Skeletal muscle cell (primary cell): ENCODE measurements around the gene SV2C.

Source experiments
- DNase-seq: peaks from one replicate; pipeline ENCODE4 v3.0.0-alpha.2; 2010; ENCODE audit warnings: low read depth
- H3K4me3 ChIP-seq: 2 replicates; pipeline ENCODE4 v1.5.1; 2011; ENCODE audit warnings: low read depth, mild to moderate bottlenecking, control low read depth, low read length, moderate library complexity

Gene SV2C

GRCh38 chr5:76153271-76153670 is 70.1 kb downstream of the SV2C start:
- DNase-seq = no peak
- no peak overlapping the region for H3K4me3 ChIP-seq

GRCh38 chr5:76154009-76154690 is 71.0 kb downstream of the SV2C start:
- DNase-seq = no peak
- H3K4me3 ChIP-seq = no peak overlapping the region

- no peak overlapping the region for H3K4me3 ChIP-seq
- no peak for DNase-seq
Observed at GRCh38 chr5:76155536-76155935, 72.4 kb downstream of the SV2C start.

- no peak overlapping the region for H3K4me3 ChIP-seq
- no peak for DNase-seq
Observed at GRCh38 chr5:76162335-76162734, 79.2 kb downstream of the SV2C start.

- no peak for DNase-seq
Observed at GRCh38 chr5:76163111-76163628, 80.0 kb downstream of the SV2C start.

GRCh38 chr5:76165029-76165428 is 81.8 kb downstream of the SV2C start:
- H3K4me3 ChIP-seq = no peak overlapping the region
- no peak for DNase-seq

More at GRCh38 chr5:76163111-76163628, 80.0 kb downstream of the SV2C start:
- no peak overlapping the region for H3K4me3 ChIP-seq

DNA sequence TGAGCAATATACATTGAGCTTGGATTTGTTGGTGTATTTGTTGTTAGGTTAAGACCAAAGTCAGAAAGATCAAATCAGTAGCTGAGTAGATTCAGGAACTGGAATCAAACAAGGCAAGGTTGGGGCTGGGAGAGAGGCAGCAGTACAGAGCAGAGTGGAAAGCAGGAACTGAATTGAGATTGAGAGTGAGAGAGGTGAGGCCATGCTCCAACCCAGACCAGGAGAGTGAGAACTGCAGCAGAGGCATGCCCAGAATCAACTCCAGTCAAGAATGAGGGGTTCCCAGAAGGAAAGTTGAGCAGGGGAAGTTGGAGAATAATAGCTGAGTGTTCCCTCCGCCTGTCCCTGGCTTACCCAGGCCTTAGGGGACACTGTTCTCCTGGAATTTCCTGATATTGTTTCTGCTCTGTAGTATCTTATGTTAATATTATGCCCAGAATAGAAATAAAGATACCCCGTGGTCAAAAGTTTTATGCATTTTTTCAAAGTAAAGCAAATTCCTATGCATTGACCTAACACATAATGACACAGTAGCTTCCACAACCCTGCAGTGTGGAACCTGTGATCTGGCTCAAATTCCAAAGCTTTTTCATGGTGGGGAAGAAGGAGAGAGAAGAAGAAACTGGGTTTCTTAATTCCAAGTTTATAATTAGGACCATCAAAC is 82.7 kb downstream of the SV2C start:
- no peak for DNase-seq
- H3K4me3 ChIP-seq = no peak overlapping the region

DNA sequence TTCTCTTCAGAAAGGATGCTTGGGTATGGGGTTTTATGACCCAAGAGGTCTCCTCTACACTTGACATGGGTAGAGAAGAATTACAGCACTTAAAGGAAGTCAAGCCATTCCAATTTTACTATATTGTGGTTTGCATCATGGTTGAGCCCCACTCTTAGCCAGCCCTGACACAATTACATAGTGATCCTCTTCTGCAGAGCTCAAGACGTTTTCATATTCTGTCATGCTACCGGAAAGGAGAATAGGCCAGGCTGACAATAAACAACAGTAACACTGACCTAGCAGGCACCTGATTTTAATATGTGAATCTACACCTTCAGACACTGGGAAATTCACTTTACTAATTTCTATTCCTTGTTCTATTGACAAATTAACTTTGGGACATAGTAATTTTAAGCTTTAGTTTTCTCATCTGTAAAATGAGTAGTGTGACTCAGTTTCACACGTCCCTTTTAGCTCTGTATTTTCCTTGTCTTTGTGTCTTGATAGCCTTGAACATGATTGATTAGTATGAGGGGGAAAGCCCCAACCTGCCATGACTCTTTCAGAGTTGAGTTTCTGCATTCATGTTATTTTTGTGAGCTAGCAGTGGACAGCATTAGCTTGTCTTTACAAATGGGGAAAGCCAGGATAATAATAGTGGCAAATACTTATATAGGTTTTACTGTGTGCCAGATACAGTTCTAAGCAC is 83.8 kb downstream of the SV2C start:
- DNase-seq = no peak
- no peak overlapping the region for H3K4me3 ChIP-seq

- no peak for DNase-seq
- H3K4me3 ChIP-seq = no peak overlapping the region
Observed at GRCh38 chr5:76169146-76169905, 86.1 kb downstream of the SV2C start.

- no peak overlapping the region for H3K4me3 ChIP-seq
- DNase-seq = no peak
Observed at GRCh38 chr5:76174101-76174500, 90.9 kb downstream of the SV2C start.

DNA sequence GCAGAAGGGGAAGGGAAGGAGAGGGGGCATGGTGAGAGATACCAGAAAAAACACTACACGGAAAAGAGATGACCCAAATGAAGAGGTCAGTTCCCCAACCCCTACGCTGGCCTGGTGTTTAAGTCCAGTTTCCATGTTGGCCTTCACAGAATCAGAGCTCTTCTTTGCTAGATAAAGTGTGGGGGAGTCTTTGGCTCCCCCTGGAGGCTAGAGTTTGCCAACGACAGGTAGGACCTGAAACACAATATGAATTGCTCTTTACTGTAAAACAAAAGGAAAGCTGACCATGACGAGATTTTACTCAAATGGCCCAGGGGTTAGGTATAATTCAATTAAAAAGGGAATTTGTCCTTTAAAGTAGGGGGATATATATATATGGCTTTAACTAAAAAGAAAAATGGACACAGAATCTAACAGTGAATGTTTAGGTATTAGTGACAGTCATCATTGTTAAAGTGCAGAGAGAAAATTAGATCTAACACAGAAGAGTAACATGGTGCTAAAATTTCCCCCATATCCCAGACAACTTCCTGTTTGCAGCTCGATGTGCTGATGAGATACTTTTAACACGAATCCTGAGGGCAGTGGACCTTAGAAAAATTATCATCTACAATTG is 92.0 kb downstream of the SV2C start:
- no peak overlapping the region for H3K4me3 ChIP-seq
- no peak for DNase-seq

DNA sequence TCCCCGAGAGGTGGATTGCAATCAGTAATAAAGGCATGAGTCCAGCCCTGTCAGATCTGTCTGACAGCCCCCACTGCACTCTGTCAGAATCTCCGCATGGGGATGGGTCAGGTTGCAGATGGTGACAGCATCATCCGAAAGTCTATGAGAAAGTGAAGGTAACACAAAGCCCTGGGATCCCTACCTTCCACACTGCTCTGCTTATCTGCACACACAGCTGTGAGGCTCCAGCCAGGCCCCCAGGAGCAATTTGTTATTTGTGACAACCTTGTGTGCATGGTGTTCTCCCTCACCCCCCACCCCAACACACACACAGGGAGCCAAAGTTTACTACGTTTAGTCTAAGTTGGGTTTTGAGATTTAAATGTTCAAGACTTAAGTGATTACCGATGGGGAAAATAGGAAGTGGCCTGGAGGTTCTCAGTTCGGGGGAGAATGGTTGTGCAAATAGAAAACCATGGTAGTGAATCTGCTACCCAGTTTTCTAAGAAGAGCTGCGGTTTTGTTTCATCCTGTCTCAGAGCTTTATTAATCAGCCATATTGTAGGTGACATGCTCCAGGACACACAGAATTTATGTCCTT is 92.7 kb downstream of the SV2C start:
- H3K4me3 ChIP-seq = no peak overlapping the region
- DNase-seq = no peak

- no peak for DNase-seq
- H3K4me3 ChIP-seq = no peak overlapping the region
Observed at GRCh38 chr5:76177978-76178377, 94.8 kb downstream of the SV2C start.

GRCh38 chr5:76178913-76179312 is 95.7 kb downstream of the SV2C start:
- no peak overlapping the region for H3K4me3 ChIP-seq
- DNase-seq = no peak

- no peak for DNase-seq
- no peak overlapping the region for H3K4me3 ChIP-seq
Observed at GRCh38 chr5:76180814-76181805, 97.9 kb downstream of the SV2C start.

DNA sequence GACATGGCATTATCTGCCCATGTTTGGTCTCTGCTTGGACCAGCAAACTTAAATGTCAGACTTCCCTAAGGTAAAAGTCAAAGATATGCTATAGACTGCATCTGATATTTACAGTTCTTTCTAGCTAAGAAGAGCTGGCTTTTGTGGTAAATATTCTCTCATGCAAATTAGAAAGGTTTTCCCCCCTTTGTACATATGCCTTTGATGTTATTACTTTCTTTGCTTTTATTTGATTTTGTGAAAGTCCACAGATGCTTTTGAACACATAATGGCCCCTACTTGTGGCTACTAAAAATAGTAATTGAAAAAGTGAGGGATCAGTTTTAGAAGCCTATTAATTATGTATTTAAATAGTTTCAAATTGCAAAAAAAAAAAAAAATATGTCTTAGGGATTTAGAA is 104.2 kb downstream of the SV2C start:
- no peak overlapping the region for H3K4me3 ChIP-seq
- DNase-seq = no peak

DNA sequence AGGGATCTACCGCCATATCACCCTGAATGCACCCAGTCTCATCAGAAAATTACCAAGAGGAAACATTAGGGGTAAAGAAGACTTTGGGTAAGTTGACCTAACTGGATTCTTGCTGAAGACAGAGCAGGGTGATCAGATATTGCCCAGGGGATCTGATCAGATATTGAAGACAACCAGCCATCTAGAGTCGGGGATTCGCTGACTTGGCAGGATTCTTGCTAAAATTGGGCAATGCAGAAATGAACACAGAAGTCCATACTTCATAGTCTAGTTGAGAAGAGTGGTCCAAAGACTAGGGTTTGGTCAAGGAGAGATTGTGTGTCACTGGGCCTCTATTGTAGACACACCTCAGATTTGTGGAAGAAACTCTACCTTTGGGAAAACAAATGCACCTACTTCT is 107.2 kb downstream of the SV2C start:
- no peak for DNase-seq

DNA sequence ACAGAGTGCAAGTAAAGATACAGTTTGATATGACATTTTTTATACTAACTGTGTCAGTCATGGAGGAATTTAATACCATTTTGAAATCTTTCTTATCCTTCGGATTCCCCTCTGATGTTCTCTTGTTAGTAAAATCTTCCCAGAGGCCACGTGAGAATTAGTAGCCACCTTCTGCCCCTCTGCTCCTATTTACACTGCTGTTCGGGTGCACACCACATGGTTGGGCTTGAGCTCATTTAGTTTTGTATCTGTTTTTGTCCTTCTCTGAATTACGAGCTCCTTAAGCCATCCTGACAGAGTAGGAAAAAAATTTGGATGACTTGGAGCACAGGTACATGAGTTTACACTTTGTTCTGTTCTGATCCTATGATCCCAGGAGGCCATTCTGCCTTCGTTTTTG is 109.7 kb downstream of the SV2C start:
- no peak overlapping the region for H3K4me3 ChIP-seq
- DNase-seq = no peak

More for the DNA sequence above, 107.2 kb downstream of the SV2C start:
- H3K4me3 ChIP-seq = no peak overlapping the region
